D721Med (cell line): Measurements from ENCODE around the gene SUGCT.

Source experiments
- DNase-seq: peaks from one replicate; pipeline ENCODE4 v3.0.0; 2011; ENCODE audit warnings: low spot score; ENCODE audit not compliant: insufficient read length
- FAIRE-seq: peaks from 2 replicates; lab custom pipeline; 2011; peaks lifted over from hg19 to GRCh38; lab: Jason Lieb, UNC
- TF ChIP-seq, protein P1 (sequence below): IDR thresholded peaks from 2 replicates; pipeline ENCODE4 v1.5.1; 2012; ENCODE audit warnings: mild to moderate bottlenecking, control low read depth; ENCODE audit not compliant: insufficient read depth; ENCODE audit errors: missing control alignments

SUGCT gene

GRCh38 chr7:40850017-40850416, 715.2 kb downstream of the SUGCT start:
- FAIRE-seq, result no peak
- TF ChIP-seq, protein P1, sequence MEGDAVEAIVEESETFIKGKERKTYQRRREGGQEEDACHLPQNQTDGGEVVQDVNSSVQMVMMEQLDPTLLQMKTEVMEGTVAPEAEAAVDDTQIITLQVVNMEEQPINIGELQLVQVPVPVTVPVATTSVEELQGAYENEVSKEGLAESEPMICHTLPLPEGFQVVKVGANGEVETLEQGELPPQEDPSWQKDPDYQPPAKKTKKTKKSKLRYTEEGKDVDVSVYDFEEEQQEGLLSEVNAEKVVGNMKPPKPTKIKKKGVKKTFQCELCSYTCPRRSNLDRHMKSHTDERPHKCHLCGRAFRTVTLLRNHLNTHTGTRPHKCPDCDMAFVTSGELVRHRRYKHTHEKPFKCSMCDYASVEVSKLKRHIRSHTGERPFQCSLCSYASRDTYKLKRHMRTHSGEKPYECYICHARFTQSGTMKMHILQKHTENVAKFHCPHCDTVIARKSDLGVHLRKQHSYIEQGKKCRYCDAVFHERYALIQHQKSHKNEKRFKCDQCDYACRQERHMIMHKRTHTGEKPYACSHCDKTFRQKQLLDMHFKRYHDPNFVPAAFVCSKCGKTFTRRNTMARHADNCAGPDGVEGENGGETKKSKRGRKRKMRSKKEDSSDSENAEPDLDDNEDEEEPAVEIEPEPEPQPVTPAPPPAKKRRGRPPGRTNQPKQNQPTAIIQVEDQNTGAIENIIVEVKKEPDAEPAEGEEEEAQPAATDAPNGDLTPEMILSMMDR, result no peak
- DNase-seq, result no peak

GRCh38 chr7:40851001-40851400, 716.2 kb downstream of the SUGCT start:
- TF ChIP-seq, protein P1, result no peak
- FAIRE-seq (no peak), DNase-seq (no peak)

DNA sequence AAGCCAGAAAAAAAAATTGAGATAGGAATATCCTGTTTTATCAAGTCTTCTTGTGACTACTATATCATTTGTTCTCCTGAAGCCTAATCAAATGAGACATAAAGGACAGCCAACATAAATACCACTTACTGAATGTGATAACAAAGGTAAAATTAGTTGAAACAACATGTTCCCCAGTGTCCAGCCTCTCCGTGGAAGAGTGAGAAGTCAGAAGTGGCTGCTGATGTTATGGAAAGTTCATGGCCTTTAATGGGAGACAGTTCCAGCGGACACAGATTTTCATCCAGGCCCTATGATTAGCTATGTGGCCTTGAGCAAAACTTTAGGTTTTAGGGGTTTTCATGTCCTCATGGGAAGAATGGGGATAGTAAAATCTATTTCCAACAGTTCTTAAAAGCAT, 724.3 kb downstream of the SUGCT start:
- no peak for FAIRE-seq

DNA sequence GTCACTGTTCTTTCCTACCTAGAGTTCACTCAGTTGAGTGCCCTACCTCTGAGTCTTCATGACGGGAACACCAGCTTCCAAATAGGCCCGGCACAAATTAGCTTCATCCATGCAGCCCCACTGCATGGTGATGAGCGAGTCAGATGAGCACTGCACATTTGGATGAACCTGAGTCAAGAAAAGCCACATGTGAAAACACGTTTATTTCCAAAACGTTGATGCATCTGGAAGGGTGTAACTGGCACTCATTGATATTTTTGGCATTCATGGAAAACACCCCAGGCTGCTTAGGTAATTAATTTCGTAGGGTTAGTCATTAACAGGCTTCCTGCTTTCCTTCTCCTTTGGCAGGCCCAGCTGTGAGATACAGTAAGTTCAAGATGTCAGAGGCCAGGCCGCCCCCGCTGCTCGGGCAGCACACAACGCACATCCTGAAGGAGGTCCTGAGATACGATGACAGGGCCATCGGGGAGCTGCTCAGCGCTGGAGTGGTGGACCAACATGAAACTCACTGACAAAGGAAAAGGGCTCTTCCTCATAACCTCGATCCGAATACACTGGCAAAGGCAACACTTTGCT, 725.2 kb downstream of the SUGCT start:
- TF ChIP-seq, protein P1, result no peak
- FAIRE-seq, result no peak
- no peak for DNase-seq

More for the DNA sequence above, 724.3 kb downstream of the SUGCT start:
- TF ChIP-seq, protein P1, result no peak
- no peak for DNase-seq

- no peak for FAIRE-seq
- no peak for DNase-seq
- TF ChIP-seq, protein P1, result no peak
Observed at GRCh38 chr7:40865441-40866233, 730.8 kb downstream of the SUGCT start.

GRCh38 chr7:40866601-40867000, 731.8 kb downstream of the SUGCT start:
- no peak for DNase-seq
- TF ChIP-seq, protein P1, result no peak
- no peak for FAIRE-seq

- no peak for FAIRE-seq
- TF ChIP-seq, protein P1, result no peak
Observed at GRCh38 chr7:40870108-40870507, 735.3 kb downstream of the SUGCT start.

More at GRCh38 chr7:40870108-40870507, 735.3 kb downstream of the SUGCT start:
- no peak for DNase-seq
